ENCODE data around the gene RNF144A. TPM values are rescaled to one million over a fixed set of nuclear protein-coding genes. Genes with fewer than 3 reads are reported as not detected.

The RNF144A gene
- total RNA-seq, 1 experiment from 2014 or later, result 13.6 TPM

DNA sequence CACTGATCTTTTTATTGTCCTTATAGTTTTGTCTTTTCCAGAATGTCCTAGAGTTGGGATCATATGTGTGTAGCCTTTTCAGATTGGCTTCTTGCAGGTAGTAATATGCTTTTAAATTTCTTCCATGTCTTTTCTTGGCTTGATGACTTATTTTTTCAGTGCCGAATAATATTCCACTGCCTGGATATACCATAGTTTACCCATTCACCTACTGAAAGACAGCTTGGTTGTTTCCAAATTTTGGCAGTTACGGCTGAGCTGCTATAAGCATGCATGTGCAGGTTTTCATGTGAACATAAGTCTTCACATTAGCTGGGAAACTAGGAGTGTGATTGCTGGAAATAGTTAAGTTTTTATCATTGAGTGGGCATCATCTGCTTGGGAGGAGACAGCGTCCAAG is 73.7 kb downstream of the RNF144A start (continued):
- TF ChIP-seq PRDM15 (CRISPR knock-in tag; IDR thresholded peaks at IDR 0.05) (no peak), TP53 (CRISPR knock-in tag; IDR thresholded peaks at IDR 0.05) (no peak), CREM (CRISPR knock-in tag; IDR thresholded peaks at IDR 0.05) (no peak), GABPB1 (CRISPR knock-in tag; IDR thresholded peaks at IDR 0.05) (no peak)

GRCh38 chr2:6992794-6993228 is 75.6 kb downstream of the RNF144A start:
- Mint-ChIP-seq H3K27ac (no peak overlapping the region), H3K27me3 (ENCODE audit: low read depth) (no peaks in the 10 kb centered on the region), H3K4me1 (peaks cover 5% of the 10 kb centered on the region), H3K4me3 (no peak overlapping the region), H3K9me3 (peaks cover 14% of the 10 kb centered on the region), H3K36me3 (peaks cover 6% of the 10 kb centered on the region)
- ATAC-seq, result no peak
- TF ChIP-seq USF2 (CRISPR knock-in tag; IDR thresholded peaks at IDR 0.05) (no peak), CDX4 (CRISPR knock-in tag; IDR thresholded peaks at IDR 0.05; ENCODE audit: borderline replicate concordance) (no peak), PRDM15 (CRISPR knock-in tag; IDR thresholded peaks at IDR 0.05) (no peak), TEAD1 (CRISPR knock-in tag; IDR thresholded peaks at IDR 0.05) (no peak), NFYB (CRISPR knock-in tag; conservative IDR thresholded peaks at IDR 0.05; ENCODE audit: low read depth) (no peak), OVOL2 (CRISPR knock-in tag; IDR thresholded peaks at IDR 0.05; ENCODE audit: borderline replicate concordance) (no peak), ZBTB43 (CRISPR knock-in tag; IDR thresholded peaks at IDR 0.05) (no peak), ATF1 (CRISPR knock-in tag; IDR thresholded peaks at IDR 0.05) (no peak), SOX15 (CRISPR knock-in tag; IDR thresholded peaks at IDR 0.05) (no peak), GRHL2 (CRISPR knock-in tag; IDR thresholded peaks at IDR 0.05; ENCODE audit: insufficient replicate concordance, severe bottlenecking) (no peak), GTF2I (CRISPR knock-in tag; conservative IDR thresholded peaks at IDR 0.05) (no peak), NFE2L1 (CRISPR knock-in tag; IDR thresholded peaks at IDR 0.05) (no peak), E2F1 (CRISPR knock-in tag; IDR thresholded peaks at IDR 0.05) (no peak), IRF2 (CRISPR knock-in tag; IDR thresholded peaks at IDR 0.05; ENCODE audit: borderline replicate concordance, low read depth) (no peak)
- TF ChIP-seq, protein P1, sequence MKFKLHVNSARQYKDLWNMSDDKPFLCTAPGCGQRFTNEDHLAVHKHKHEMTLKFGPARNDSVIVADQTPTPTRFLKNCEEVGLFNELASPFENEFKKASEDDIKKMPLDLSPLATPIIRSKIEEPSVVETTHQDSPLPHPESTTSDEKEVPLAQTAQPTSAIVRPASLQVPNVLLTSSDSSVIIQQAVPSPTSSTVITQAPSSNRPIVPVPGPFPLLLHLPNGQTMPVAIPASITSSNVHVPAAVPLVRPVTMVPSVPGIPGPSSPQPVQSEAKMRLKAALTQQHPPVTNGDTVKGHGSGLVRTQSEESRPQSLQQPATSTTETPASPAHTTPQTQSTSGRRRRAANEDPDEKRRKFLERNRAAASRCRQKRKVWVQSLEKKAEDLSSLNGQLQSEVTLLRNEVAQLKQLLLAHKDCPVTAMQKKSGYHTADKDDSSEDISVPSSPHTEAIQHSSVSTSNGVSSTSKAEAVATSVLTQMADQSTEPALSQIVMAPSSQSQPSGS (CRISPR knock-in tag; IDR thresholded peaks at IDR 0.05; ENCODE audit: borderline replicate concordance, low read depth), result no peak
- TF ChIP-seq, protein P2, sequence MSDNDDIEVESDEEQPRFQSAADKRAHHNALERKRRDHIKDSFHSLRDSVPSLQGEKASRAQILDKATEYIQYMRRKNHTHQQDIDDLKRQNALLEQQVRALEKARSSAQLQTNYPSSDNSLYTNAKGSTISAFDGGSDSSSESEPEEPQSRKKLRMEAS (CRISPR knock-in tag; IDR thresholded peaks at IDR 0.05), result no peak
- ChIA-PET POLR2A (no interaction called here), CTCF (no interaction called here)
- no peak for DNase-seq (ENCODE audit: low spot score)
